DND-41 (cell line): ENCODE data around the gene PDSS1.
A peak's percentile ranks its signal among the peaks of the same experiment; 100 is the strongest.

Experiments used
- ATAC-seq: fragments of 200-7000 bp; cut with Tn5 transposase; 3 replicates; pipeline ENCODE4 v1.9.1; 2021; ENCODE audit warnings: low read depth; ENCODE audit not compliant: insufficient read depth
- DNase-seq: peaks from one replicate; pipeline ENCODE4 v3.0.0-alpha.2; 2020
- H2AFZ ChIP-seq: 2 replicates; pipeline ENCODE4 v1.6.0; 2012; ENCODE audit warnings: low read depth, low read length
- H3K27ac ChIP-seq: 2 replicates; pipeline ENCODE4 v1.5.1; 2012; ENCODE audit warnings: low read length, inconsistent platforms
- H3K27me3 ChIP-seq: fragments of 200-600 bp; sonication (generic); 2 replicates; pipeline ENCODE4 v1.6.0; 2012; ENCODE audit warnings: low read length, mild to moderate bottlenecking, inconsistent platforms; ENCODE audit not compliant: insufficient read depth, poor library complexity
- H3K36me3 ChIP-seq: 2 replicates; pipeline ENCODE4 v1.5.1; 2012; ENCODE audit warnings: low read length, inconsistent platforms; ENCODE audit not compliant: insufficient read depth
- H3K4me1 ChIP-seq: 2 replicates; pipeline ENCODE4 v1.5.1; 2012; ENCODE audit warnings: mild to moderate bottlenecking, low read length; ENCODE audit not compliant: insufficient read depth
- H3K4me2 ChIP-seq: 2 replicates; pipeline ENCODE4 v1.6.0; 2012; ENCODE audit warnings: mild to moderate bottlenecking, moderate library complexity, low read length, inconsistent platforms; ENCODE audit not compliant: insufficient read depth
- H3K4me3 ChIP-seq, 2 experiments: fragments of 200-600 bp in 1 of 2; shearing (Covaris generic) in 1 of 2; 2 replicates each; pipeline ENCODE4 v1.5.1; 2012 to 2016; ENCODE audit warnings: inconsistent platforms in 2 of 2, low read length in 2 of 2, mild to moderate bottlenecking in 2 of 2, low read depth in 1 of 2, moderate library complexity in 1 of 2
- H3K79me2 ChIP-seq: 2 replicates; pipeline ENCODE4 v1.6.0; 2012; ENCODE audit warnings: low read length, inconsistent platforms; ENCODE audit not compliant: insufficient read depth
- H3K9ac ChIP-seq: 2 replicates; pipeline ENCODE4 v1.6.0; 2012; ENCODE audit warnings: low read depth, mild to moderate bottlenecking, inconsistent platforms, low read length, moderate library complexity
- H3K9me3 ChIP-seq: 2 replicates; pipeline ENCODE4 v1.5.1; 2012; ENCODE audit warnings: low read length, moderate library complexity, mild to moderate bottlenecking, inconsistent platforms; ENCODE audit not compliant: insufficient read depth, severe bottlenecking
- H4K20me1 ChIP-seq: 2 replicates; pipeline ENCODE4 v1.6.0; 2012; ENCODE audit warnings: low read length; ENCODE audit not compliant: insufficient read depth
- CTCF ChIP-seq: IDR thresholded peaks from 2 replicates; pipeline ENCODE4 v1.5.1; 2012; ENCODE audit warnings: borderline replicate concordance, low read length, moderate library complexity, mild to moderate bottlenecking; ENCODE audit not compliant: poor library complexity, severe bottlenecking; ENCODE audit errors: extremely low read depth
- EZH2 ChIP-seq: IDR thresholded peaks from 3 replicates; pipeline ENCODE4 v1.6.1; 2012; ENCODE audit warnings: borderline replicate concordance, low read depth, mild to moderate bottlenecking, moderate library complexity, low read length, inconsistent platforms; ENCODE audit not compliant: severe bottlenecking

PDSS1 gene

GRCh38 chr10:26776258-26776657 is 78.8 kb downstream of the PDSS1 start:
- H4K20me1 ChIP-seq: peaks cover 35% of the 10 kb centered on the region
- no peak overlapping the region for H3K4me2 ChIP-seq
- H3K9ac ChIP-seq: no peak overlapping the region
- ATAC-seq (no peak), DNase-seq (no peak)
- no peaks in the 10 kb centered on the region for H3K4me1 ChIP-seq
- H3K27ac ChIP-seq: no peak overlapping the region
- H2AFZ ChIP-seq: no peak overlapping the region
- H3K79me2 ChIP-seq: peaks cover 84% of the 10 kb centered on the region
- H3K36me3 ChIP-seq: peaks cover 4% of the 10 kb centered on the region; the same call in 1 of the 2 replicates
- H3K9me3 ChIP-seq: no peaks in the 10 kb centered on the region
- no peak overlapping the region for H3K4me3 ChIP-seq
- TF ChIP-seq EZH2 (no peak), CTCF (no peak)
- H3K27me3 ChIP-seq: no peaks in the 10 kb centered on the region

GRCh38 chr10:26777686-26778085 is 80.2 kb downstream of the PDSS1 start:
- DNase-seq: no peak
- Histone ChIP-seq H3K27me3 (no peaks in the 10 kb centered on the region), H3K27ac (no peak overlapping the region), H3K4me1 (no peaks in the 10 kb centered on the region), H2AFZ (no peak overlapping the region), H3K4me2 (no peak overlapping the region), H3K9ac (no peak overlapping the region), H3K4me3 (no peak overlapping the region), H3K36me3 (peaks cover 4% of the 10 kb centered on the region; the same call in 1 of the 2 replicates), H3K79me2 (peaks cover 90% of the 10 kb centered on the region), H4K20me1 (peaks cover 44% of the 10 kb centered on the region), H3K9me3 (no peaks in the 10 kb centered on the region)
- no peak for ATAC-seq
- TF ChIP-seq CTCF (no peak), EZH2 (no peak)

- Histone ChIP-seq H3K79me2 (peaks cover 91% of the 10 kb centered on the region), H3K27me3 (no peaks in the 10 kb centered on the region), H3K9me3 (no peaks in the 10 kb centered on the region), H3K4me3 (no peak overlapping the region), H3K4me1 (no peaks in the 10 kb centered on the region), H3K9ac (no peak overlapping the region), H2AFZ (no peak overlapping the region), H3K36me3 (peaks cover 4% of the 10 kb centered on the region; the same call in 1 of the 2 replicates), H4K20me1 (peaks cover 51% of the 10 kb centered on the region), H3K4me2 (no peak overlapping the region), H3K27ac (peak overlapping the region; percentile 0; the same call in 1 of the 2 replicates)
- DNase-seq (no peak), ATAC-seq (no peak)
- TF ChIP-seq EZH2 (no peak), CTCF (no peak)
Observed at GRCh38 chr10:26779176-26779860, 81.8 kb downstream of the PDSS1 start.
